Activated gamma-delta T cell (primary cell): ENCODE data around the gene F10.

Experiments
- DNase-seq: peaks from one replicate; lab custom pipeline; 2025; lab: John Stamatoyannopoulos, UW

F10 gene

DNA sequence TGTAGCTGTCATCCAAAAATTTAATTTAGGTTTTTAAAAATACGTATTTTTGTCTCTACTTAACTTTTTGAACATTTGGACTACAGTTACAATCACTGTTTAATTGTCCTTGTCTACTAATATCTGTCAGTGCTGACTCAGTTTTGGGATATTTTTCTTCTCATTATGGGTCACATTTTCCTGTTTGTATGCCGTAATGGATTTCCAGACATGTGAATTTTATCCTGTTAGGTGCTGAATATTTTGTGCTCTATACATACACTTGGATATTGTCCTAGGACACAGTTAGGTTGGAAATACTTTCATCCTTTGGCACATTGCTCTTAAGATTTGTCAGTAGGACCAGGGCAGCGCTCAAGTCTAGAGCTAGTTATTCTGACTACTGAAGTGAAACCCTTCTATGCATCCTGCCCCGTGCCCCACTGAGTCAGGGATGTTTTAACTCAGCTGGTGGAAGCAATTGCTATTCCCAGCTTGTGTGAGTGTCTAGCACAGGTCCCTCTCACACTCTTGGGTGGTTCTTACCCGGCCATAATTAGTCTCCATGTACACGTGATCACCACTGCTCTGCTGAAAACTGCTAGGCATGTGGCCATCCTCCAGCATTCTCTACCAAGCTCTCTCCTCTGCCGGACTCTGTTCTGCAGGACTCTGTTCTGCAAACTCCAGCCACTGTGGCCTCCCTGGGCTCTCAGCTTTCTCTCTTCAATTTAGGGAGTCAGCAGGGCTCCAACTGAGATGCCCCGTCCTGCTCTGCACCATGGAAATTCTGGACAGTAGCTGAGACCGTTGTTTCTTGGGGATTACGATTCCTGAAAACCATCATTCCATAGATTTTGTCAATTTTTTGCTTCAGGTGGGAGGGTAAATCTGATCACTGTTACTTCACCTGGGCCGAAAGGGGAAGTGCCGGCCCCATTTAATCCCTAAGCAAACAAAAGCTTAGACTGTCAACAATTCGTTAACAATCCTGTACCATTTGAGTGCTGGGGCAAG lies 47.0 kb downstream of the F10 start:
- no peak for DNase-seq

DNA sequence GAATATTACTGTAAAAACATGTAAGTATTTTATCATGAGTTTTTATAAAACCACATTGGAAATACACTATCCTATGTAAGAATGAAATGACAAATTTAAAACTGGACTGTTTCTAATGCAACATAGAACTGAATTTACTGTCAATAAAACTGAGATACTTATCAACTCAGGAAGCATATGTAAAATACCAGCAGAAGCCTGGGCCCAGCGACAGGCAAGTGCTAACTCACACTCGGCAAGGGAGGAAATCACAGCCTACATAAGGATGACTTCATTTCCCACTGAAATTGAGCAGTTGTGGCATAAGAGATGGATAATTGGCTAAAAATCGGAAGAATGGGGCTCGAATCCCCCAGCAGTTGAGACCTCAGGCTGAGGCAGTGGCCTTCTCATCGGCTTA lies 47.9 kb downstream of the F10 start:
- DNase-seq: no peak

DNA sequence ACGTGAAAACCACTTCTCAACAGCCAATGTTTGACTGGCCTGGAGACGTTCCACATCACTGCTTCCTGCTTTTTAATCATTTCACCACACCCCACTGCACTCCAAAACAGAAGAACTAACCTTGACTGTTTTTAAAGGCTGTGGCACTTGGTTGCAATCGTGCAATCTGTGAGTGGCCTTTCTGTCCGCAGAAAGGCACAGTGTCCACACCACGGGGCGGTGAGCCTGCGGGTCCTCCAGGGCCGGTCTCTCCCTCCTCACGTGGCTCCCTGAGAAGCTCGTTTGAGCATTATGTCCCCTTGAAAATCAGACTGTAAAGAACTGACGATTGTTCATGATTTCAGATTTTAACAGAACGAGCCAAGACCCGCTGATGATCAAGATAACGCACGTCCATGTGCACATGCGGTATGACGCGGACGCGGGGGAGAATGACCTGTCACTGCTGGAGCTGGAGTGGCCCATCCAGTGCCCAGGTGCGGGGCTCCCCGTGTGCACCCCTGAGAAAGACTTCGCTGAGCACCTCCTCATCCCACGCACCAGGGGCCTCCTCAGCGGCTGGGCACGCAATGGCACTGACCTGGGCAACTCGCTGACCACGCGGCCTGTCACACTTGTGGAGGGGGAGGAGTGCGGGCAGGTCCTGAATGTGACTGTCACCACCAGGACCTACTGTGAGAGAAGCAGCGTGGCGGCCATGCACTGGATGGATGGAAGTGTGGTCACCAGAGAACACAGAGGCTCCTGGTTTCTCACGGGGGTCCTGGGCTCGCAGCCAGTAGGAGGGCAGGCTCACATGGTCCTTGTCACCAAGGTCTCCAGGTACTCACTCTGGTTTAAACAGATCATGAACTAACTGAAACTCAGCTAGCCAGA lies 48.9 kb downstream of the F10 start:
- DNase-seq: no peak

DNA sequence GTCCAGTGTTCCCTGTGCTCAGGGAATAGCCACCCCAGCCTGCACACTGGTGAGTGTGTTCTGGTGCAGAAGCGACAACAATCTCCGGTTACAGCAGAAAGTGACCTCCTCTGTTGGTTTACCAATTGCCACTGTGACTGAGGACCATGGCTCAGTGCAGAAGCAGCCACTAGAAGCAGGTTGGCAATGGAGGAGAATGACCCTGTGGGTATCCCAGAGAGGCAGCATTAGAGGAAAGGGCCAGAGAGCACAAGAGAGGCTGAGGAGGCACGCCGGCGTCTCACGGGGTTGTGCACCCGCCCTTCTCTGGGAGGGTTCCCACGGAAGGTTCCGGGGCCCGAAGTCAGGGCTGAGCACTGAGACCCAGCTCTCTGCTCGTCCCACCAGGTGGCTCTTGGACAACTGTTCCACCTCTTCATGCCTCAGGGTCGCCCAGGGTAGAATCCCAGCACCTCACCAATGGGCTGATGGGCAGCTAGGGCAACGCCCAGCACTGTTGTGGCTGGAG lies 49.9 kb downstream of the F10 start:
- no peak for DNase-seq

DNA sequence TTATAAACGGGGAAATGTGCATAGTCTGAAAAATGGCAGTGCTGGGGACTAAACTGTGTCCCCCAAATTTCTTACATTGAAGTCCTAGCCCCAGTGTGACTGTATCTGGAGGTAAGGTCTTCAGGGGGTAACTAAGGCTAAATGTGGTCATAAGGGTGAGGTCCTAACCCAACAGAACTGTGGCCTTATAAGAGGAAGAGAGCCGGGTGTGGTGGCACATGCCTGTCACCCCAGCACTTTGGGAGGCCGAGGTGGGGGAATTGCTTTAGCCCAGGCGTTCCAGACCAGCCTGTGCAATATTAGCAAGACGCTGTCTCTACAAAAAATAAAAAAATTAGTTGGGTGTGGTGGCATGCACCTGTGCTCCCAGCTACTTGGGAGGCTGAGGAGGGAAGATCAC lies 53.7 kb downstream of the F10 start:
- DNase-seq: no peak

DNA sequence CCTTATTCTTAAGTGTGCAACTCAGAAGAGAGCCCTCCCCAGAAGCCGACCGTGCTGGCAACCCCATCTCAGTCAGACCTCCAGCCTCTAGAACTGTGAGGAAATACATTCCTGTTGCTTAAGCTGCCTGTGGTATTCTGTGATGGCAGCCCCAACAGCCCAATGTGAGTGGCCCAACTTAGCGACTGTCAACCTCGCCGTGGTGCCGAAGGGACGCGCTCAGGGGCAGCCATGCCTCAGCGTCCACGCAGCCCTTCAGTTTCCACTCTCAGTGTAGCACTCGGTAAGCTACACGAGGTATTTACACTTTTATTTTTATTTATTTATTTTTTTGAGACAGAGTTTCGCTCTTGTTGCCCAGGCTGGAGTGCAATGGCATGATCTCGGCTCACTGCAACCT lies 54.2 kb downstream of the F10 start:
- no peak for DNase-seq

DNA sequence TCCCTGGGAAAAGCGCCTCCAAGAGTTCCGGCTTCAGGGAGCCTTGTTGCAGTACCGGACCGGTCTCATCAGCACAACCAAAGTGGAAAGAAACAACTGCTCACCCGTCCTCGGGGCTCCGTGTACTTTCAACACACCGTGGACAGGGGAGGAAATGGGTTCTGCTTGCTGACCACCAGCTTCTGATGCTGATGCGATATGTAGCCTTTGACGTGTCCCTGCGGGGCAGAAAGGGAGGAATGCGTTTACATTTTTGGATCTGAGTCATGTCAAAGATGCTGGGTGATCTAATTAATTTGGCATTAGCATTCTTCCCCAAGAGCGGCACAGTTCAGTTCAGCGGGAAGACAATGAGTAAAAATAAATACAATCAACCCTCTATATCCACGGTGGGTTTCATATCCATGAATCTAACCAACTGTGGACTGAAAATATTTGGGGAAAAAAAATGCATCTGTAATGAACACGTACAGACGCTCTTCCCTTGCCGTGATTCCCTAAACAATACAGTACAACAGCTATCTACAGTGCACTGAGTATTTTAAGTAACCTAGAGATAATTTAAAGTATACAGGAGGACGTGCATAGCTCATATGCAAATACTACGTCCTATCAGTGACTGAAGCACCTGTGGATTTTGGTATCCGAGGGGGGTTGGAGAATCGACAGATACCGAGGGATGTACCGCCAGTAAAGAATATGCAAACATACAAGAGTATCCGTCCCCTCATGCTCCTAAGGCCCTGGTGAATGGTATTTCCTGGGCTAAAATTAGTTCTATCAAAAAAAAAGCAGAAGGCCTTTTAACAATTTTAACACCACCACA lies 55.7 kb downstream of the F10 start:
- no peak for DNase-seq

DNA sequence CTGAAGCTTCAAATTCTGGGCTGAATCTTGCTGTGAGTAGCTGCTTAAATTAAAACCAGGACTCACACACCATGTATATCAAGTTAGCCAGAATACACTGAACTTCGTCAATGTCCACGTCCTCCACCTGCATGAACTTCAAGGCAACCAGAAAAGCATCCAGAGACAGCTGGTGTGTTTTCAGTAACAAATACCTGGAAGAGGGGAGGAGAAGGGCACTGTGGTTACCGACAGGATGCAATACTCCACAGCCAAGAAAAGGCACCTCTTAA lies 56.2 kb downstream of the F10 start:
- no peak for DNase-seq

DNA sequence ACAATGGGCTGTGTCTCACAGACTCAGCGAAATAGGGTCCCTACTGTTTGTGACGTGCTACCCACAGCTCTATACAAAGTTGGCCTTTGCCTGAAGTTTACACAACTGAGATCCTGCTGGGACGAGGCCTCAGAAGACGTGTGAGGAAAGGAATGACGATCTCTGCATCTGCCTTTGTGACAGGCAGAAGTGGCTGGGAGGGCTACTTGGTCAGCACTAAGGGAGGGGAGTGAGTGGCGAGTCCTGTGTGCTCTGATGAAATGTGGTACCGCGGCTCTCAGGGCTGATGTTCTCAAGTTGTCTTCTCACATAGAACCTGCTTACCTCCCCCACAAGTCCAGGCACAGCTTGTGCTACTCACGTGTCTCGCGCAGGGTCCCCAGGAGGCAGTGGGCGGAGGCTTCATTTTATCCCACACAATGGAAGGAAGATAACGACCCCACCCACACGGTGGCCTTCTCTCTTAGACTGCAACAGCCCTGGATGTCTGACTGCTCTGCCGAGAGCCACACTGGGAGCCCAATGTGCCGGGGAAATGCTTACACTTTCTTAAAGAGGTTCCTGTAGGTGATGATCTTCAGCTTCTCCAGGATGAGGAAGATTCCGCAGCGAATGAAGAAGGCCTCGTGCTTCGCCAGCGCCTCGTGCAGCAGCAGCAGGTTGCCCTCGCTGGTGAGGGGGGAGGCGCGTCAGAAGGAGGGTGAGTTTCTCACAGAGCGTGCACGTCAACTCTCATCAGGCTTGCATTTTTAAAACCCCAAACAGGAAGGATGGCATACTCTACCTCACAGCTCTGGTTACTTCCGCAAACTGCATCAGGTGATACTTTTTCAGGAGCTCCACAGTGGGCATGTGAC lies 57.0 kb downstream of the F10 start:
- no peak for DNase-seq

DNA sequence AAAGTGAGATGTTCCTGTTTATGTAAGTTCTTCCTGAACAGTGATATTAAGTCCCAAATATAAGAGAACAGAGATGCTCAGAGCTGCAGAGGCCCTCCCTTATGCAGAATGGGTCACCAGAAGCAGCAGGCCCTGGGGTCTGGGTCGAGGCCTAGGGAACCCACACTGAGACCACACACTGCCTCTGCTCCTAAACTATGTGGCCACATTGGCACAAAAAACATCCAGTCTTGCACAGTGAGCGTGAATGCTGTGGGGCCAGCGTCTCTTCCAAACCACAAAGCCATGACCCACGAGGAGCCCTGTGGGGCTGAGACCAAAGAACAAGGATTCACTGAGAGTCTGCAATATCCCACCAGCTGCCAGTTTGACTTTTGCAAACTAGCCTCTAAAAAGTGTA lies 59.4 kb downstream of the F10 start:
- no peak for DNase-seq

DNA sequence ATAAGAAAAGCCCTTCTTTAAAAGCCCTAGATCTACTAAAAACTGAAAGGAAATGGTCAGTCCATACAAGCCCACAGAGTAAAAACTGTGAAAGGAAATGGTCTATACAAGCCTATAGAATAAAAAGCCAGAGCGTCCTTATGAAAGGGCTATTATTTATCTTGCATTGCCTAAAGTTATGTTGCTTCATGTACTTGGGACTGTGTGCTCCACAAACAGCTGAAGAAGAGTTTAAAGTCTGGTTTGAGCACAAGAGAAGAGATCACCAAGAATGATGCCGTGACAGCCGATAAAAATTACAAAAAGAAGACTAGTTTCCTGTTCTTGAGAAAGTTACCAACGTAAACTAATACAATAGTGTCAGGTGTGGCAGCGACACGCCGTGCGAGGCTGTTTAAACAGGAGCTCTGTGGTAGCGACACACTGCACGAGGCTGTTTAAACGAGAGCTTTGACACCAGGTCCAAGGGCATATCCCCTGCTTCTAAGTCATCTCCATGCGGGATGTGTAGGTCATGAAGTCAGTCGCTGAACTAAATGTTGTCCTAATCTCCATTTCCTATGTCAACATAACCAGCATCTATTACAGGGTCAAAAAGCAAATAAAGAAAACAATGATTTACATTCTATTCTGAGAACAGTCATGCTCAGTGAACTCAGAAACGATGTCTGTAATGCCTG lies 61.0 kb downstream of the F10 start:
- DNase-seq: no peak

DNA sequence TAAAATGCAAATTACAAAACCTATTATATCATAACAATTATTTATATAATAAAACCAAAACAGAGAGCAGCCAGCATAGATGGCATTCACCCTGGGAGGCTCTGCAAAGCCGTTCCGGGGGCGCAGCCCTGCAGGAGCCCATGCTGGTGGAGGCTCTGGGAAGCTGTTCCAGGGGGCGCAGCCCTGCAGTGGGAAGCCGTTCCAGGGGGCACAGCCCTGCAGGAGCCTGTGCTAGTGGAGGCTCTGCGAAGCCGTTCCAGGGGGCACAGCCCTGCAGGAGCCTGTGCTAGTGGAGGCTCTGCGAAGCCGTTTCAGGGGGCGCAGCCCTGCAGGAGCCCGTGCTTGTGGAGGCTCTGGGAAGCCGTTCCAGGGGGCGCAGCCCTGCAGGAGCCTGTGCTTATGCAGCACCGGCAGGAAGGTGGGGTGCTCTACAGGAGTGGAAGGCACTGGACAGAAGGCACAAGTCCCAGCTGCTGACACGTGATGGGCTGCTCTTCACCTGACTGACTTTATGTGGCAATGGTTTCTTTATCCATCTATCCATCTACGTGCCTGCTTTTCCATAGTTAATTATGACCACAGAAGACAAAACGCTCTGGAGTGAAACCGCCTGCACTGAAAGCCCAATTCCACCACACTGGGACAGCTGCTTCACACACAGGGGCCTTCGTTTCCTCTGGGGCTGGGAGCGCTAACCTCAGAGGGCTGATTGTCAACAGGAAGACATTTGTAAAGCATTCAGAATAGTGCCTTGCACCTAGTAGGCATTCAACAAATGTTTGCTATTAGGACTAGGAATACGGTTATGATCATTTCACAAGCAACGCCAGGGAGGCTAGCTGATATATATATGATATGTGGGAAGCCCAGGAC lies 62.2 kb downstream of the F10 start:
- DNase-seq: no peak

DNA sequence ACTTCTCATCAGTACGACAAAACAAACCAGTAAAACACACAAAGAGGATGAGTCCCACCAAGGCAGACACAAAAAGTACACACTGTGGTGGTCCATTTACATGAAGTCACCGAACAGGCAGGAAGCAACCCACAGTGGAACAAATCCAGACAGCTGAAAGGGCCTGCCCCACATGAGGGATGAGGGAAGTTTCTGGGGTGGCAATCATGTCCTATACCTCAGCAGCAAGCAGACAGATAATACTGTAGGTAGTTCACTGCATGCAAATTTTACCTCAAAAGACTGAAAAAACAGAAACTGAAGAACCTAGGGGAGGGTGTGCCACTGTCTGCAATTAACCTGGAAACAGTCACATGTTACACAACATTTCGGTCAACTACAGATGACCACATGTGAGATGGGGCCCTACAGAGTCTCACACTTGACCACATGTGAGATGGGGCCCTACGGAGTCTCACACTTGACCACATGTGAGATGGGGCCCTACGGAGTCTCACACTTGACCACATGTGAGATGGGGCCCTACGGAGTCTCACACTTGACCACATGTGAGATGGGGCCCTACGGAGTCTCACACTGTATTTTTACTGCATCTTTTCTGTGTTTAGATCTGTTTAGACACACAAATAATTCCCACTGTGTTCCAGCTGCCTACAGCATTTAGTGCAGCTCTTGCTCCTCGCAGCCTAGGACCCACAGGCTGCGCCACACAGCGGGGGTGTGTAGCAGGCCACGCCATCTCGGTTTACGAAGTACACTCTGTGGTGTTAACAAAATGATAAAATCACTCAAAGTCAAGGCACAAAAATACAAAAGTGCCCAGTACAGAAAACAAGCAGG lies 63.7 kb downstream of the F10 start:
- no peak for DNase-seq

DNA sequence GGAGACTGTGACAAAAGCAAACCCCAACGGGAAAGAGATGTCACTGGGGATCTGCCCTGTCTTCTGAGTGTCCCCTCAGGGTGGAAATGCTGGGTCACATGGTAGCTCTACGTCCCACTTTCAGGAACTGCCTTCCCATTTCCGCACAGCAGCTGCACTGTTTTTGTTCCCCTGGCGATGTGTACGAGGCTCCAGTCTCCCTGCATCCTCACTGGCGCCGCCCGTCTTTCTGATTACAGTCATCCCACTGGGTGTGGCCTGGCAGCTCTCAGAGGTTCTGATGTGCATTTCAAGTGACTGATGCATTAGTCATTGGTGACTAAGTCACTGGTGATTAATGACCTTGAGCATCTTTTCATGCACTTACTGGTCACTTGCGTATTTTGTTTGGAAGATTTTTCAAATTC lies 64.7 kb downstream of the F10 start:
- DNase-seq: no peak

DNA sequence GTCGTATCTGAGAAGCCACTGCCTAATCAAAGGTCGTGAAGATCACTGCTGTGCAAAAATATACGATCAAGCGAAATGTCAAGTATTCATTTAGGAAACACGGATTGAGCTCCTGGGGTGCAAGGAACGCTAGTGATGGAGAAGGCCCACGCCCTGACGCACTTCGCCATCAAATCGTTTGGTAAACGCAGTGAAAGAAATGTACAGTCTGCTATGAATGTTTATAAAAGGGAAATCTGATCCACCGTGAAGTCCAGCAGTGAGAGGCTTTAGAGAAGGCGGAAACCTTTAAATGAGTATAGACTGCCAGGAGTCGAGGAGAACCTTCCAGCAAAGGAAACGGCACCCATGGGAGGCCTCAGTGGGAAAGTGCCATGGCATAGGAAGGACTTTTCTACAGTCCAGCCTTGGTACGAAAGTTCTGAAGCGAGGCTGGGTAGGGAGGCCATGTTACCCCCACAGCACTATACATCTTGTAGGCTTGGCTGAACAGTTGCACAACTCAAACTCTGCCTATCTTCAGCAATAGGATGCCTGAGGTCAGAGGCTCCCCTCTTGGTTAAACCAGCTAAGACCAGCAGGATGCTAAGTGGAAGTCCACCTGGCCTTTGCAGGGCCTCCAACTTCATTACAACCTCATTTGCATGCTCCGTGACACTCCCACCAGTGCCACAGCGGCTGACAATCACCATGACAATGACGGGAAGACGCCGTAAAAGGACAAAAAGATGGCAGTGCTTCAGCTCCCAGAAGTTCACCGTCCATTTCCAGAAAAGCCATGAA lies 65.5 kb downstream of the F10 start:
- DNase-seq: no peak

DNA sequence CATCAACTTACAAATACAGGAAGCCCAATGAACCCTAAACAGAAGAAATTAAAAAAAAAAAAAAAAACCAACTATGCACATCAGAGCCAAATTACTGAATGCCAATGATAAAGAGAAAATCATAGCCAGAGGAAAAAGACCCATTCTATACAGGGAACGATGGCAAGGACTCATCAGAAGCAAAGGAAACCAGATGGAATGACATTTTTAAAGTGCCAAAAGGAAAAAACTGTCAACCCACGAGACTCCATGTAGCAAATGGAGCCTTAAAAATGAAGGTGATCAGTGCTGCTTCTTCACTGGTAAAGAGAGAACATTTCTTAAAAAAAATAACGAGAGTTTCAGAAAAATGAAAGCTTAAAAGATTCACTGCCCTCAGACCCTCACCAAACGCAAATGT lies 67.6 kb downstream of the F10 start:
- DNase-seq: no peak

DNA sequence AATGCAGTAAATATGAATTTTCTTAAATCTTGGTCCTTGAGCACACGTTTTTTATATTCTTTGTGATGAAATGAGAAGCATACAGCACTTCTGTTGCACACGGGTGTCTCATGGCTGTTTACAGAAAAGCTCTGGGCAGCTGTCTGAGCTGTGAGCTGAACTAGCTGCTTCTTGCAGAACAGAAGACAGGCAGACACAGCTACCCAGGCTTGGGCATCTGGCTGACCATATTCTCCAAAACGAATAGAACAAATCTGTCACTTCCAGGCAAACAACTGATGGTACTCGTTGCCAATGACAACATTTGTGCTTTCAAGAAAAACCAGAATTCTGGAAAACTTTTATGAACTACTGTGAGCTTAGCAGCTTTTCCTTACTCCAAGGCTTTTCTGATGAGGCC lies 69.7 kb downstream of the F10 start:
- DNase-seq: no peak

DNA sequence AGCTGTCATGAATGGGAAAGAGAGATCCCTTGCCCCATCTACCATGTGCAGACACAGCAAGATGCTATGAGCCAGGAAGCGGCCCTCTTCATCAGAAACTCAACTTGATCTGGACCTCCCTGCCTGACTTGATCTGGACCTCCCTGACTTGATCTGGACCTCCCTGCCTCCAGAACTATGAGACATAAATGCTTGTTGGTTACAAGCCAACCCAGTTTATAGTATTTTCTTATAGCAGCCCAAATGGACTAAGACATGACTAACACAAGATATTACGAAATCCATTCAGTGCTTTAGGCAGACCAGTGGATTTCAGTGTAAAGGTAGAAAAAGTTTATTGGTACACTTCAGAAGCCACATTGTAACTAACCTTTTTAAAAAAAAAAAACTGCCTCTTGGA lies 70.3 kb downstream of the F10 start:
- no peak for DNase-seq
